Measurements from ENCODE around the gene ESAM. TPM values are rescaled to one million over a fixed set of nuclear protein-coding genes. Genes with fewer than 3 reads are reported as not detected.

The ESAM gene
- total RNA-seq, 4 donors from 2014 or later: 5.6 to 23.1 (median 9.7) TPM

DNA sequence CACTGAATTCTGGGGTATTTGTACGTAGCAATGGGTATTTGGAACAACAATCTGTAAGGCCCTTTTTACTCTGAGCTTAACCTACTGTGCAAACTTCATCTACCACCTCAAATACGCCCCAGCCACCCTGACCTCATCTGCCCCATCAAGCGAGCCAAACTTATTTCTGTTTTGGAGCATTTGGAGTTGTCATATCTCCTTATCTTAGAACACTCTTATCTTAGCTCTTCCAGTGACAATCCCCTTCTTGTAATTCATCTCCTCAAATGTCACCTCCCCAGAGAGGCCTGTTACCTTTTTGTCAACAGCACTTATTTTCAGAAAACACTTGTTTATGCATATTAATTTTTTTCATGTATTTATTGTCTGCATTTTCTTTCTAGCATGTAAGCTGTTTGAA is 42.8 kb upstream of the ESAM start:
- 77 to 92% methylated on average over 3 of the region's 3 CpGs for WGBS, 2 donors
- DNase-seq: no peak
- TF ChIP-seq POLR2A (IDR thresholded peaks at IDR 0.05): no peak
- TF ChIP-seq, protein P1, sequence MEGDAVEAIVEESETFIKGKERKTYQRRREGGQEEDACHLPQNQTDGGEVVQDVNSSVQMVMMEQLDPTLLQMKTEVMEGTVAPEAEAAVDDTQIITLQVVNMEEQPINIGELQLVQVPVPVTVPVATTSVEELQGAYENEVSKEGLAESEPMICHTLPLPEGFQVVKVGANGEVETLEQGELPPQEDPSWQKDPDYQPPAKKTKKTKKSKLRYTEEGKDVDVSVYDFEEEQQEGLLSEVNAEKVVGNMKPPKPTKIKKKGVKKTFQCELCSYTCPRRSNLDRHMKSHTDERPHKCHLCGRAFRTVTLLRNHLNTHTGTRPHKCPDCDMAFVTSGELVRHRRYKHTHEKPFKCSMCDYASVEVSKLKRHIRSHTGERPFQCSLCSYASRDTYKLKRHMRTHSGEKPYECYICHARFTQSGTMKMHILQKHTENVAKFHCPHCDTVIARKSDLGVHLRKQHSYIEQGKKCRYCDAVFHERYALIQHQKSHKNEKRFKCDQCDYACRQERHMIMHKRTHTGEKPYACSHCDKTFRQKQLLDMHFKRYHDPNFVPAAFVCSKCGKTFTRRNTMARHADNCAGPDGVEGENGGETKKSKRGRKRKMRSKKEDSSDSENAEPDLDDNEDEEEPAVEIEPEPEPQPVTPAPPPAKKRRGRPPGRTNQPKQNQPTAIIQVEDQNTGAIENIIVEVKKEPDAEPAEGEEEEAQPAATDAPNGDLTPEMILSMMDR (IDR thresholded peaks at IDR 0.05): no peak
- Histone ChIP-seq H3K36me3 (peaks cover 0 to 8% (median 0%) of the 10 kb centered on the region in 3 donors), H3K27me3 (no peaks in the 10 kb centered on the region), H3K4me3 (no peak overlapping the region), H3K9me3 (no peaks in the 10 kb centered on the region), H3K27ac (no peak overlapping the region), H3K4me1 (peaks cover 5 to 18% (median 9%) of the 10 kb centered on the region in 3 donors)
- intact Hi-C loops (cut with DNase I): no loop called here

DNA sequence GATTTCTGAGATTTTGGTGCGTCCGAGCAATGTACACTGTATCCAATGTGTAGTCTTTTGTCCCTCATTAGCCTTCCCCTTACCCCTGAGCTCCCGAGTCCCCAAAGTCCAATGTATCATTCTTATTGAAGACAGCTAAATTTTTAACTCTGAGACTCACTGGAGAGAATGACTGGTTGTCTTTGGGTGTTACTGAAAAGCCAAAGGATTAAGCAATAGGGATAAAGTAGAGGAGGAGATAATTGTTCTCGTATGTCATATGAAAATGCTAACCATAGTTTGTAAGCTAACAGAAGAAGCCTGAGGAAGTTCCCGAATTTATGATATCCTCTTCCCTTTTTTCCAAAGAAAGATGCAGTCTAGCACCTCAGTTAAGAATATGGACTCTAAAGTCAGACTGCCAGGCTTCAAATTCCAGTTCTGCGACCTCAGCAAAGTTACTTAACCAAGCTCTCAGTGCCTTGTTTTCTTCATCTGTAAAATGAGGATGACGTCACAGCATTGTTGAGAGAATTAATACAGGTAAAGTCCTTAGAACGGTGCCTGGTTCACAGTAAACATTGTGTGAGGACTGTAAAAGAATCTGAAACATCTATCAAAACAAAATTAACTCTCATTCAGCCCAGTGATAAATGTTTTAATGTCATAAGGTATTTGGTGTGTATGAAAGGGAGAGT is 39.7 kb upstream of the ESAM start:
- H3K27ac ChIP-seq: peak overlapping the region in 3 of 4 donors; percentile 97 to 99 (median 98)
- no peak overlapping the region for H3K4me3 ChIP-seq
- no peaks in the 10 kb centered on the region for H3K27me3 ChIP-seq
- H3K9me3 ChIP-seq: no peaks in the 10 kb centered on the region
- peaks cover 0 to 8% (median 0%) of the 10 kb centered on the region in 3 donors for H3K36me3 ChIP-seq
- DNase-seq: no peak
- WGBS, 2 donors: 63 to 66% methylated on average over 8 of the region's 8 CpGs
- TF ChIP-seq POLR2A (IDR thresholded peaks at IDR 0.05): no peak
- TF ChIP-seq, protein P1 (IDR thresholded peaks at IDR 0.05): no peak
- intact Hi-C loops (cut with DNase I): no loop called here
- peaks cover 13 to 45% (median 20%) of the 10 kb centered on the region in 3 donors for H3K4me1 ChIP-seq

DNA sequence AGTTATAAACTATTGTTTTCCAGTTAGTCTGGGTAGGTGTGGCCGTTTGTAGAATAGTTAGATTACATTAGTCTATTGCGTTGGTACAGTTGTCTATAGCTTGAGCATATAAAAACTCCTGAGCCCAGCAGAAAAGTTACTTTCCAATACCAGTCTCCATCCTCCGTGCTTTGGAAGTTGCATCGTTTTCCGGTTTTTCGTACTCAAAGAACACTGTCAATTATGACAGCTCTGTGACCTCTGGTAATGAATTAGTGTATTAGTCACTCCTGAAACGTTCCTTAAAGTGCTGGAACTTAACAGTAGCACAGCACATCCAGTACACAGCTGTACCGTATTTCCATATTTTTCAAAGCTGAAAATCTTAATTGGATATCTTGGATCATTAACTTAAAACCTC is 38.9 kb upstream of the ESAM start:
- Histone ChIP-seq H3K36me3 (peaks cover 0 to 7% (median 0%) of the 10 kb centered on the region in 3 donors), H3K4me3 (peak overlapping the region; percentile 88 to 99 (median 94)), H3K9me3 (no peaks in the 10 kb centered on the region), H3K4me1 (peaks cover 13 to 45% (median 20%) of the 10 kb centered on the region in 3 donors), H3K27ac (peak overlapping the region; percentile 95 to 99 (median 98)), H3K27me3 (no peaks in the 10 kb centered on the region)
- no peak for DNase-seq
- intact Hi-C loops (cut with DNase I): no loop called here
- TF ChIP-seq, protein P1 (IDR thresholded peaks at IDR 0.05): no peak
- no peak for TF ChIP-seq POLR2A (IDR thresholded peaks at IDR 0.05)
- WGBS, 2 donors: 3% methylated on average over 8 of the region's 8 CpGs

DNA sequence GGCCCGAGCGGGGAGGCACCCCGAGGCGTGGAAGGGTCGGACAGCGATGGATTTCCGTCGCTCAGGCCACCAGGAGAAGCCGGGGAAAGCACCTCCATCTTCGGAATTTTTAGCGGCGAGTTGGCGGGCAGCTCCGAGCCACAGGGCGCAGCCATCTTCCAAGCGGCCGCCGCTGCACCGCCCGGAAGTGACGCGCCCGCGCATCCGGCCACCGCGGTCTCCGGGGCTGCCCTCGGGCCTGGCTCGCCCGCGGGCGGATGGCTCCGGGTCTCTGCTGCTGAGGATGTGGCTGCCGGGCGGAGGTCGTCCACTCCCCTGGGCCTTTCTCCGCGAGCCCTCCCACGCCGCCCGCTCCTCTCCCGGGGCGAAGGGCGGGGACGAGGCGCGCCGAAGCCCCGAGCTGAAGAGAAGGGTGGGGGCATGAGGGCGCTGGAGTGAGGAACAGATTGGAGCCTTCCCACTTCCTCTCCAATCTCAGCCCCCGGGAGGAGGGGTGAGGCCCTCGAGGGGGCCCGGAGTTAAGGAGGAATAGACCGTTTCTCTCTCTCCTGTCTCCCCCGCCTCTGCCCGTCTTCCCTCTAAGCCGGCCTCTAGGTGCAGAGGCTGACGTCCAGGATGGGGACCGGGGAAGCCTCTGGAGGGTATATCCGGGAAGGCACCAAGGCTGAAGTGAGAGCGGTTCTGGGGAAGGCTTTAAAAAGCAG is 38.3 kb upstream of the ESAM start, which contains the start of gene MSANTD2:
Gene MSANTD2 (minus strand): TSS at position 181 of the 704 bp plus-strand sequence. CDS start 26 bp downstream, at position 155.
- no peaks in the 10 kb centered on the region for H3K27me3 ChIP-seq
- intact Hi-C loops (cut with DNase I): no loop called here
- peak within 1 kb of the TSS; percentile 88 to 99 (median 94) for H3K4me3 ChIP-seq
- H3K4me1 ChIP-seq: peaks cover 13 to 45% (median 20%) of the 10 kb centered on the region in 3 donors
- peak; percentile 24 for DNase-seq
- peak in 2 of 4 donors; percentile 84 to 88 for TF ChIP-seq POLR2A (IDR thresholded peaks at IDR 0.05)
- TF ChIP-seq, protein P1 (IDR thresholded peaks at IDR 0.05): peak in 2 of 6 experiments; percentile 7 to 8
- H3K27ac ChIP-seq: peak within 1 kb of the TSS; percentile 95 to 99 (median 98)
- H3K36me3 ChIP-seq: peaks cover 0 to under 1% (median 0%) of the 10 kb centered on the region in 3 donors
- WGBS, 2 donors: 0% methylated on average over 10 to 11 of the region's 62 CpGs
- H3K9me3 ChIP-seq: no peaks in the 10 kb centered on the region

Data from esophagus squamous epithelium (tissue), 5 donors.